ENCODE measurements around the gene CLCN1.

CLCN1 gene

GRCh38 chr7:143354965-143355364 lies 39.1 kb downstream of the CLCN1 start:
- Histone ChIP-seq H3K4me2 (no peak overlapping the region), H3K27me3 (ENCODE audit: insufficient read depth, low read depth) (no peaks in the 10 kb centered on the region)

DNA sequence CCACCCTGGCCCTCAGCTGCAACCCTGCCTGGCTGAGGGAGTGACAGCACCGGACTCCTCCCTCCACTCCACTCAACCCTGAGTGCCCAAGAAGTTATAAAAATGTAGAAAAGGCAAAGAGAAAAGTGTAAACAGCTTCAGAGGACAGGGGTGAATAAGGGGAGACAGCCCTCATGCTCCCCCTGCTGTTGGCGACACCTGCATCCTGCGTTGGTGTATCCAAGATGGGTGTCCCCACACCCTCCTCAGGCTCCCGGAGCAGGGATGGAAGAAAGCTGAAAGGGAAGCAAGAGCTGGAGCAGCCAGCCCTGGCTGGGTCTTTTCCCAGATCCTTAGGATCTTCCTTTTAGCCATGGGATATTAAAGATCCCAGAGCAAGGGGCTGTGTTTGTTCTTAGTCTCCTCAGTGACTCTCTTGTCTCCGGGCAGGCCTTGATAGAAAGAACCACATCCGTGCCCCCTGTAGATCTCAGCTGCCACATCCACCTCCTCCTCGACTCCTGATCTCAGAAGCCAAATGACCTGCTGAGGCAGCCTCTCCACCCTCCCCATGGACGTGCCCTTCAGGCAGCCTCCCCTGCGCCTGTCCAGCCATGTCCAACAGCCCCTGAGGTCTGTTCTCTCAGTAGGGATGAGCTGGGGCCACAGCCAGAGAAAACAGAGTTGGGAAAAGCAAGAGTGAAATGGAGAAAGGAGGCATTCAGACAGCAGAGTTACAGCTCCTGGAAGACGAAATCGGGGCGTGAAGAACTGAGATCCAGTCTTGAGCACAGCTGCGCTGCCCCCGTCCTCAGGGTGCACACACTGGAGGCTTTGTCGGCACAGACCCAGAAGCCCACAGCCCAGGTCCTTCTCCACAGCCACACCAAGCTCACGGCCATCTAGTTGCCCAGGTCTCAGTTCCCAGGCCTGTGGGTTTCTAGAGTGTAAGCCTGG lies 39.8 kb downstream of the CLCN1 start:
- no peak overlapping the region for H3K4me2 ChIP-seq
- no peak overlapping the region for H3K27ac ChIP-seq
- no peaks in the 10 kb centered on the region for H3K4me1 ChIP-seq (ENCODE audit: low read depth, poor library complexity, severe bottlenecking)
- no peaks in the 10 kb centered on the region for H3K36me3 ChIP-seq (ENCODE audit: insufficient read depth)
- H3K27me3 ChIP-seq (ENCODE audit: insufficient read depth, low read depth) = peaks cover 4% of the 10 kb centered on the region; the same call in 1 of the 2 replicates
- no peak for TF ChIP-seq CTCF (conservative IDR thresholded peaks at IDR 0.05; ENCODE audit: low read depth, low read length)
- H4K20me1 ChIP-seq (ENCODE audit: insufficient read depth) = no peaks in the 10 kb centered on the region
- no peak overlapping the region for H2AFZ ChIP-seq (ENCODE audit: low read depth)
- H3K4me3 ChIP-seq (IDR thresholded peaks at IDR 0.05; ENCODE audit: insufficient read depth, low read depth, low read length) = no peak overlapping the region
- no peaks in the 10 kb centered on the region for H3K79me2 ChIP-seq (ENCODE audit: insufficient read depth, low read depth)
- H3K9ac ChIP-seq = no peak overlapping the region

More at GRCh38 chr7:143354965-143355364, 39.1 kb downstream of the CLCN1 start:
- Histone ChIP-seq H3K79me2 (ENCODE audit: insufficient read depth, low read depth) (no peaks in the 10 kb centered on the region), H3K4me1 (ENCODE audit: low read depth, poor library complexity, severe bottlenecking) (no peaks in the 10 kb centered on the region), H3K27ac (no peak overlapping the region), H3K4me3 (IDR thresholded peaks at IDR 0.05; ENCODE audit: insufficient read depth, low read depth, low read length) (no peak overlapping the region), H2AFZ (ENCODE audit: low read depth) (no peak overlapping the region), H4K20me1 (ENCODE audit: insufficient read depth) (no peaks in the 10 kb centered on the region), H3K36me3 (ENCODE audit: insufficient read depth) (no peaks in the 10 kb centered on the region), H3K9ac (no peak overlapping the region)
- no peak for TF ChIP-seq CTCF (conservative IDR thresholded peaks at IDR 0.05; ENCODE audit: low read depth, low read length)

- Histone ChIP-seq H2AFZ (ENCODE audit: low read depth) (no peak overlapping the region), H3K36me3 (ENCODE audit: insufficient read depth) (no peaks in the 10 kb centered on the region), H3K4me1 (ENCODE audit: low read depth, poor library complexity, severe bottlenecking) (no peaks in the 10 kb centered on the region), H3K27ac (no peak overlapping the region), H4K20me1 (ENCODE audit: insufficient read depth) (no peaks in the 10 kb centered on the region), H3K9ac (no peak overlapping the region), H3K4me3 (IDR thresholded peaks at IDR 0.05; ENCODE audit: insufficient read depth, low read depth, low read length) (no peak overlapping the region), H3K79me2 (ENCODE audit: insufficient read depth, low read depth) (no peaks in the 10 kb centered on the region), H3K27me3 (ENCODE audit: insufficient read depth, low read depth) (peaks cover 10% of the 10 kb centered on the region; the same call in 1 of the 2 replicates), H3K4me2 (no peak overlapping the region)
- no peak for TF ChIP-seq CTCF (conservative IDR thresholded peaks at IDR 0.05; ENCODE audit: low read depth, low read length)
Observed at GRCh38 chr7:143356414-143357050, 40.6 kb downstream of the CLCN1 start.

DNA sequence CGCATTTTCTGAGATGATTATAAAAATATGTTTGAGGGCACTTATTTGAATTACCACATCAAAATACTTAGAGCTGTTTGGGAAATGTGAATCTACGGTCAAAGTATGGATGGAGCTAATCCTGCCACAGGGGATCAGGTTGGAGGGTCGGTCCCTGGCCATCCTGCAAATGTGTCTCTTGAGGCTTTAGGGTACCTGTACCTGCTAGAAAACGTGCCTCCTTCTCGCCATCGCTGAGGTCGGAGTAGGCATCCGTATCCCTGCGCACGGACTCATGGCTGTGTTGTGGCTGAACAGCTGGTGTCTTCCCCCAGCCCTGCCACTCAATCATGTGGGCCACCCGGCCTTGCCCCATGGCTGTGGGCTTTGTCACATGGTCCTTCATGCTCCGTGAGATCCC lies 42.7 kb downstream of the CLCN1 start:
- Histone ChIP-seq H3K36me3 (ENCODE audit: insufficient read depth) (no peaks in the 10 kb centered on the region), H3K27me3 (ENCODE audit: insufficient read depth, low read depth) (peaks cover 25% of the 10 kb centered on the region; the same call in 1 of the 2 replicates), H3K4me1 (ENCODE audit: low read depth, poor library complexity, severe bottlenecking) (no peaks in the 10 kb centered on the region), H2AFZ (ENCODE audit: low read depth) (no peak overlapping the region), H3K4me2 (no peak overlapping the region), H3K27ac (no peak overlapping the region), H3K4me3 (IDR thresholded peaks at IDR 0.05; ENCODE audit: insufficient read depth, low read depth, low read length) (no peak overlapping the region), H3K9ac (no peak overlapping the region), H3K79me2 (ENCODE audit: insufficient read depth, low read depth) (no peaks in the 10 kb centered on the region), H4K20me1 (ENCODE audit: insufficient read depth) (no peaks in the 10 kb centered on the region)
- no peak for TF ChIP-seq CTCF (conservative IDR thresholded peaks at IDR 0.05; ENCODE audit: low read depth, low read length)
